Skeletal muscle tissue (tissue), 4 donors: ENCODE results near the gene SRCIN1. TPM values are rescaled to one million over a fixed set of nuclear protein-coding genes. Genes with fewer than 3 reads are reported as not detected.

ENCODE experiments used
- H3K27ac ChIP-seq: one replicate; pipeline ENCODE4 v1.7.0; 2013; ENCODE audit warnings: mild to moderate bottlenecking, low read depth, low read length, inconsistent platforms
- H3K27me3 ChIP-seq, 3 donors: one replicate each; pipeline ENCODE4 v1.7.0; 2013; ENCODE audit warnings: low read length in 3 of 3; ENCODE audit not compliant: control insufficient read depth in 3 of 3, insufficient read depth in 3 of 3
- H3K36me3 ChIP-seq, 3 donors: one replicate each; pipeline ENCODE4 v1.7.0; 2013; ENCODE audit warnings: low read length in 3 of 3; ENCODE audit not compliant: control insufficient read depth in 3 of 3, insufficient read depth in 3 of 3
- H3K4me1 ChIP-seq, 3 donors: one replicate each; pipeline ENCODE4 v1.7.0; 2013; ENCODE audit warnings: low read length in 3 of 3, mild to moderate bottlenecking in 3 of 3; ENCODE audit not compliant: control insufficient read depth in 3 of 3, insufficient read depth in 3 of 3
- H3K4me3 ChIP-seq, 3 donors: one replicate each; pipeline ENCODE4 v1.7.0; 2013; ENCODE audit warnings: low read length in 3 of 3
- H3K9ac ChIP-seq, 3 donors: one replicate each; pipeline ENCODE4 v1.7.0; 2013; ENCODE audit warnings: low read length in 3 of 3, mild to moderate bottlenecking in 3 of 3, moderate library complexity in 2 of 3, low read depth in 1 of 3
- H3K9me3 ChIP-seq, 3 donors: one replicate each; pipeline ENCODE4 v1.7.0; 2013; ENCODE audit warnings: low read length in 3 of 3; ENCODE audit not compliant: control insufficient read depth in 3 of 3
- total RNA-seq: library from RNA; depleted of rRNA; stranded (reverse); fragments of >200 nt; gene quantifications from one replicate; pipeline ENCODE4 v1.2.3, GENCODE V29; 2014
- donor health status: Osteomylitis.

The SRCIN1 gene
- total RNA-seq, 1 donor from 2014 or later: 0.52 TPM

DNA sequence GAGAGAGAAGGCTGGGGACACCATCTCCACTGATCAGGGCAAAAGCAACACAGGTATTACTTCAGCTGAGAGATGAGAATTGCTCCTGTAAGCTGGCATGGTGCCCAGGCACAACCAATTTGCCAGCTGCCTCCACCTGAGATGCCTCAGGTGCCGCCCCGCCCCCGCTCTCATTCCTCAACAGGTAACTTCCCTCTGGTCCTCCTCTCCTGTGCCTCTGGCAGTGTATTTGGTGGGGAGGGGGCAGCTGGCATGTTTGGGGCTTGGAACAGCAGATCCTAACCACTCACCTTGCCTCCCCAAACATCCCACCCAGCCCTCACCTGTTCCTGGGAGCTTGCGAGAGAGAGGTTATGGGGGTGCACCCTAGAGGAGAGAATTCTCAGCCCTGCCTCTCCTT lies 2.9 kb upstream of the SRCIN1 start:
- H3K9me3 ChIP-seq: peaks cover 0 to 5% (median 0%) of the 10 kb centered on the region in 3 donors
- H3K4me3 ChIP-seq: no peak overlapping the region
- H3K27me3 ChIP-seq: peaks cover 52 to 60% (median 55%) of the 10 kb centered on the region in 3 donors
- H3K27ac ChIP-seq: no peak overlapping the region
- H3K4me1 ChIP-seq: peaks cover 8 to 13% (median 9%) of the 10 kb centered on the region in 3 donors
- no peaks in the 10 kb centered on the region for H3K36me3 ChIP-seq
- H3K9ac ChIP-seq: no peak overlapping the region

DNA sequence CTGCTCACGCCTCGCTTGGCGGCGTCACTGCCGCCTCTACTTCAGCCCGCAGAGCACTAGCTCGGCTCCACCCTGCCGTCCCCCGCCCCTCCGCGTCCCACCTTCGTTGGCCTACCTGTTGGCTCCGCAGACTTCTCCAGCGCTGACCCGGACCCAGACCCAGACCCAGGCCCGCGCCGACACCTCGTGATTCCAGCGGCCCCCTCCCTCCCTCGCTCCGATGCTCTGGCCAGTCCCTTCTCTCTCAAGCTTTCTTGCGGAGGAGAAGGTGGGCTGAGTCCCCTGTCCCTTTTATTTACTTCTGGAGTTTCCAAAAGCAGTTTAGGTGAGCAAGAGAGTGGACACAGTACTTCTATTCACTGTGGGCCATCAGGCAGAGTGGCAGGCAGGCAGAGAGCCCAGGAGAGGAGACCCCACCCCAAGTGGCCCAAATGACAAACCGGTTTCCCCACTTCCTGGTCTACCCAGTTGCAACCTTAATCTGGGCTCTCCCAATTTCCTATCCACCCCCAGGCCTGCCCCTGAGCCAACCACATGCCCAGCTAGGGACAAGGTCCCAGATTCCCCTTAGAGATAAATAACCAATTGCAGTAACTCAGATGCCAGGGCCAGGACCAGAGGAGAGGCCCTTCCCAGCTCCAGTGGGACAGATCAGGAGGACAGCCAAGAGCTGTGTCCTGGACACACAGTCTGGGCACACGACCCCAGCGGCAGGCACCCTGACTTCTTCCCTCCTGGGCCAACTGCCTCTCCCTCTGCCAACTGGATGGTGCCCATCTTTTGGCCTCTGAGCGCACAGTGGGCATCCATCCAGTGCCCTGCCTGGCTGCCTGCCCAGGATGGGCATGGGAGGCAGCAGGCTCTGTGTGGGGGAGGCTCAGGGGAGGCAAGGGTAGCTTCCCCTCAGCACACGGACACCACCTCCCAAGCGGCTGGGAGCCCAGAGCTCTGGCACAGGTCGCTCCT lies 1.2 kb upstream of the SRCIN1 start:
- no peak overlapping the region for H3K27ac ChIP-seq

DNA sequence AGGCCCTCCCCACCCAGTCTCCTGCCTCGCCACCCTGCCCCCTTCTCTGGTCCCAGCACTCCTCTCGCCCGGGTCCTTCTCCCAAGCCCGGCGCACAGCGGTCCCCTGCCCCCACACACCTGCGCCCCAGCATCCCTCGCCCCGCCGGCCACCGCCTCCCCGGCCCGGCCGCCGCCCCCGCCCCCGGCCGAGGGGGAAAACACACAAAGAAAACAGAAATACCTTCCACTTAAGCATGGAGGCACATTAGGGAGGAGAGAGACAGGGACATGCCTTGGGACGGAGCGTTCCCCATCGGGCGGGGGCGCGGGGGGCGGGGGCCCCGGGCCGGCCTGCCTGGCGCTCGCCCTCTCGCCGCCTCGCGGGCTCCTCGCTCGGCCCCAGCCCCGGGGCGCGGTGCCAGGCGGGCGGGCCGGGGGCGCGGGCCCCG lies 326 bp downstream of the SRCIN1 start:
- no peak overlapping the region for H3K9ac ChIP-seq
- peaks cover 8 to 13% (median 9%) of the 10 kb centered on the region in 3 donors for H3K4me1 ChIP-seq
- no peak overlapping the region for H3K27ac ChIP-seq
- peaks cover 61 to 82% (median 71%) of the 10 kb centered on the region in 3 donors for H3K27me3 ChIP-seq
- no peak overlapping the region for H3K4me3 ChIP-seq
- H3K9me3 ChIP-seq: no peaks in the 10 kb centered on the region
- H3K36me3 ChIP-seq: no peaks in the 10 kb centered on the region

More for the DNA sequence above, 1.2 kb upstream of the SRCIN1 start:
- Histone ChIP-seq H3K4me1 (peaks cover 8 to 13% (median 9%) of the 10 kb centered on the region in 3 donors), H3K4me3 (peak overlapping the region in 2 of 3 donors; percentile 22 to 61), H3K27me3 (peaks cover 58 to 75% (median 68%) of the 10 kb centered on the region in 3 donors), H3K9ac (no peak overlapping the region), H3K9me3 (peaks cover 0 to 3% (median 0%) of the 10 kb centered on the region in 3 donors), H3K36me3 (no peaks in the 10 kb centered on the region)

DNA sequence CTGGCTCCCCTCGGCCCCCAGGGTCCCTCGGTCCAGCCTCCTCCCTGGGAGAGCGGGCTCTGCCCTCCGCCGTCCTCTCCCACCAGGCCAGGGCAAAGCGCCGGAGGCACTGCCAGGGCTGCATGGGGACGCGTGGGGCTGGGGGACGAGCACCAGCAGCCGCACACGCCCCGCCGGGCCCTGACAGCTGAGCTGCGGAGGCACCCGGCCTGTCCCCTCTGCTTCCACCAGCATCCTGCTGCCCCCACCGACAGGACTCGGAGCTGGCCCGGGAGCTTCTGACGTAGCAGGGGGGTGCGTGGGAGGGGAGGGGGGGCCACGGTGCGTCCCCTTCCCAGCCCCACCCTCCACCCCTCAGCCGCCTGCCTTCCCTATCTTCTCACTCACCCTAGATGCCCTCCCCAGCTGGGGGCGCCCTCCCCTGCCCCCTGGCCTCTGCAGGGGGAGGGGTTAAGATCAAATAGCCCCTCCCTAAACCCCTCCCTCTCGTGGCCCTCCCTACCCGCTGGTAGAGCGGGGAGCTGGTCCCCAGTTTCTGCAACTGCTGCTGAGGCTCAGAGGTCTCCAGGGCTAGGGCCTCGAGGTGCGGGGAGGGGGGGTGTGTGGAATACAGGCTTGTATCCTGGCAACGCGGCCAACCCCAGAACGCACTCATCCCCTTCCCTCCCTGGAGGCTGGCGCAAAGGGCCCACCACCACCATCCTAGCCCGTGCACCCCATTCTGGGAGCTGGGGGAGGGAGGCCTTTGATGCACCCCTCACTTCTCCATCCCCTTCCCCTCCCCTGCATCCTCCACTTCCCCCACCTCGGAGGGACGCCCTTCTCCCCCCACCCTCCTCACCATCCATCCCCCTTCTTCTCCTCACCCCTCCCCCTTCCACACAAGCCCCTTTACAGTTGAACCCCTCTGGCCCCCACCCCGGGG lies 1.0 kb downstream of the SRCIN1 start:
- Histone ChIP-seq H3K9ac (no peak overlapping the region), H3K9me3 (no peaks in the 10 kb centered on the region), H3K27me3 (peaks cover 58 to 79% (median 67%) of the 10 kb centered on the region in 3 donors), H3K27ac (no peak overlapping the region), H3K4me3 (no peak overlapping the region), H3K36me3 (no peaks in the 10 kb centered on the region), H3K4me1 (peaks cover 8 to 13% (median 9%) of the 10 kb centered on the region in 3 donors)

DNA sequence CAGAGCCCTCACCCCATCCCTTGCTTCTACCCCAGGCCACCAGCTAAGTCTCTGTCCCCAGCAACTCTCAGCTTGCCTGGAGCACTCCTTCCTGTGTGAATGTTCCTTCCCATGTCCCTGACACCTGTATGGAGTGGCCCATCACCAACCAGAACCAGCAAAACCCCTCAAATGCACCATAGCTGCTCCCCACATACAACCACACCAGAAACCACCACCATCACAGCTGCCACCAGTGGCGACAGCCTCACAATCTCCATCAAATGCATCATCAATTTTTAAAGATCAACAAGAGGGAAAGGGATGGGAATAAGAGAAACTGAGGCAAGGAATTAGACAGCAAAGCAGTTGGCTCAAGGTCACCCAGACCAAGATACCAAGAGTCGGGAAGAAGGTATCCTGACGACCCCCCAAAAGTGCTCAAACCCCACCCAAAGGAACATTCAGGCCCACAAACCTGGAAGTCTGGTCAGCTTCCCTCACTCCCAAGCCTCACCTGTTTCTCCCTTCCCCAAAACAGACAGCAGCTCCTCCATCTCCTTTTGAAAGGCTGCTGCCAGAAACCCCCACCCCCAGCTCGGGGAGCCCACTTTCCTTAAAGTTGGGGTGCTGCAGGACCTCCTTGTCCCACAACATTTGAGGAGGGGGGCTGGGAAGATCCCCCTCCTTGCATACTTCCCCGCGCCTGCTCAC lies 1.8 kb downstream of the SRCIN1 start:
- Histone ChIP-seq H3K27ac (no peak overlapping the region), H3K4me3 (no peak overlapping the region), H3K36me3 (no peaks in the 10 kb centered on the region), H3K9ac (no peak overlapping the region), H3K4me1 (peaks cover 8 to 13% (median 9%) of the 10 kb centered on the region in 3 donors), H3K9me3 (no peaks in the 10 kb centered on the region), H3K27me3 (peaks cover 57 to 78% (median 62%) of the 10 kb centered on the region in 3 donors)

DNA sequence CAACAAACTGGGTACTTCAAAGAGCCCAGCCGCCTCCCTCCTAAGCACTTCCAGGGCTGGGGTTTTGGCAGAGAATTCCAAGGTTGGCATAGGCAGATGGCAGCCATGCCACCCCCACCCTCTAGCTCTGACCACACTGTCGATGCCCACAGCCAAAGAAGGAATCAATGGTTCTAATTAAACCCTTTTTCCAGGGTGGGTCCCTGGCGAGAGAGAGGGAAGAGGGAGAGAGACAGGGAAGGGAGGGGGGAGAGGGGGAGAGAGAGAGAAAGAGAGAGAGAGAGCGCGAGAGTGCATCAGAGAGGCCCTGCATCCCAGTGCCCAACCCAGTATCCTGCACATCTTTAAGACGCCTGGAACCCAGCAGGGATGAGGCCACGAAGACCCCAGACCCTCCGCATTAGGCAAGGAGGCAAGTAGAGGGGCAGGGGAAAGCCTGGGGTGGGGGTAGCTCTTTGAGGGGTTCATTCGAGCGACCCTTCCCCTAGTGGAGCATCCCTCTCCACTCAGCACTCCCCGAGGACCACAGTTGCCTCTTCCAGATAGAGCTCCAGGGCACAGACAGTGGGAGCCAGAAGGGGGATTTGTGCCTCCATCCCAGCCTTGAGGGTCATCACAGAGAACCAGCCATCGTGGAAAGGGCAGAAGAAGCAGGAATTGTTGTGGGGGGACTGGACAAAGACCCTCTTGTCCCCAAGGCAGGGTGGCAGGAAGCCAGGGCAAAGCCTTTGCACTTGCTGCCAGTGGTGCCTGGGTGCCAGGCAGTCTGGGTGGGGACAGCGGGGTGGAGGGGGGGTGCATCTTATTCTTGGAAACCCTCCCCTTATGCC lies 2.6 kb downstream of the SRCIN1 start:
- Histone ChIP-seq H3K27me3 (peaks cover 56 to 77% (median 59%) of the 10 kb centered on the region in 3 donors), H3K27ac (no peak overlapping the region), H3K9ac (no peak overlapping the region), H3K4me3 (no peak overlapping the region), H3K4me1 (peaks cover 8 to 13% (median 9%) of the 10 kb centered on the region in 3 donors), H3K9me3 (no peaks in the 10 kb centered on the region), H3K36me3 (no peaks in the 10 kb centered on the region)

DNA sequence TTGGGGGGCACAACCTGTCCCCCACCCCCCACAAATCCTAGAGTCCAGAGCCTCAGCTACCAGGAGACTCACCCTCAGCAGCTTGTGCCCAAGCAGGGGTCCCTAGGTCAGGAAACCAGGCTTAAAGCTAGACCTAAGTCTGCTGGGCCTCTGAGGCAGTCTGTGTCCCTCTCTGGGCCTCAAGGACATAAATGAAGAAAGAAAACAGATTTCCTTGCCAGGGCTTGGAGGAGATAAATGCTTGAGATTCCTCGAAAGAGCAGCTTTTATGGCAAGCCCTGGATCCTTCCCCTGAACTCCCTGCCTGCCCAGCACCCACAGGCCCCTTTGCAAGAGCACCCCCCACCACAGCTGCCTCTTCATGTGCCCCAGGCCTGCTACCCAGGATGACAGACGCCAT lies 3.3 kb downstream of the SRCIN1 start:
- no peak overlapping the region for H3K27ac ChIP-seq
- no peaks in the 10 kb centered on the region for H3K36me3 ChIP-seq
- peaks cover 52 to 76% (median 59%) of the 10 kb centered on the region in 3 donors for H3K27me3 ChIP-seq
- H3K9ac ChIP-seq: no peak overlapping the region
- H3K4me1 ChIP-seq: peaks cover 8 to 11% (median 9%) of the 10 kb centered on the region in 3 donors
- H3K9me3 ChIP-seq: no peaks in the 10 kb centered on the region
- H3K4me3 ChIP-seq: no peak overlapping the region

DNA sequence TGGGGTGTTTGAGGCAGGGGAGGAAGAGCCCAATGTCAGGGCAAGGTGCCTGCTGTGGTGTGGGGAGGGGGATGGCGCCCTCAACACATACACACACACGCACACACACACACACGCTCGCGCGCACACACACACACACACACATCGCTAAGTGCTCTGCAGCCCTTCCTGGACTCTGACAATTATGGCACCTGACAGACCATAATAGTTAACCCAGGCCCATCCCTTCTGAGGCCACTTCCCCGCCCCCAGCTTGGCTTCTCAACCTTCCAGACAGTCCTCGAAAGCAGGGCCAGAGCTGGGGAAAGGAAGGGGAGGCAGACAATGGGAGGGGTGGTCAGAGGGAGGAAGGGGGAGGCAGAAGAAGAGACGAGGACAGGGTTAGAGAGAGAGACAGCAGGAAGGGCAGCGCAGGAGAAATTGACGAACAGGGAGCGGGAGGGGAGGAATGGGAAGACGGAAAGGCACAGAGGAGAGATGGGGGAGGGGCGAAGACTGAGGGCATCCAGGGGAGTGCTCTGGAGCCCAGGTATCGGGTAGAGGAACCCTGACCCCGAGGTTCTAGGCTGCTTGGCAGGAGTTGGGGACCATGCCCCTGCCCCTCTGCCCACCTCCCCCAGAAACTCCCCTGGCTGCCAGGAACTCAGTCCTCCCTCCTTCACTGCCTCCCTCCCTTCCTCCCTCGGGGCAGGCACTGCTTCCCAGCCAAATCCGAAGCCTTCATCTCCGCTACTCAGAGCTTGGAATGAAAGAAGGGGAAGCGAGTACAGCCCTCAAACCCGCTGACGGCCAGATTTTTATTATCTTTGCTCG lies 4.0 kb downstream of the SRCIN1 start:
- no peak overlapping the region for H3K9ac ChIP-seq
- no peak overlapping the region for H3K4me3 ChIP-seq
- H3K36me3 ChIP-seq: no peaks in the 10 kb centered on the region
- H3K27me3 ChIP-seq: peaks cover 48 to 75% (median 56%) of the 10 kb centered on the region in 3 donors
- H3K9me3 ChIP-seq: no peaks in the 10 kb centered on the region
- peaks cover 2 to 5% (median 4%) of the 10 kb centered on the region in 3 donors for H3K4me1 ChIP-seq
- H3K27ac ChIP-seq: no peak overlapping the region
